GM19438 (cell line): ENCODE data around the gene KATNB1.
A peak's percentile ranks its signal among the peaks of the same experiment; 100 is the strongest.
"Not testable (repeated sequence)": the region's sequence is repeated elsewhere in the genome, so short reads cannot be mapped to it uniquely, and the experiment has no call there.

Experiments
- ATAC-seq: cut with Tn5 transposase; IDR thresholded peaks from one replicate; pipeline ENCODE4 v1.9.1; 2021; ENCODE audit warnings: low read depth; ENCODE audit not compliant: unreplicated experiment

Gene KATNB1

GRCh38 chr16:57724531-57724930 is 11.0 kb upstream of the KATNB1 start:
- no peak for ATAC-seq

- no peak for ATAC-seq
Measured at GRCh38 chr16:57725151-57725550, 10.4 kb upstream of the KATNB1 start.

- ATAC-seq: no peak
Measured at GRCh38 chr16:57725554-57725953, 10.0 kb upstream of the KATNB1 start.

- no peak for ATAC-seq
Measured at GRCh38 chr16:57725976-57726375, 9.6 kb upstream of the KATNB1 start.

GRCh38 chr16:57726433-57726947 is 9.1 kb upstream of the KATNB1 start:
- no peak for ATAC-seq

- ATAC-seq: no peak
Measured at GRCh38 chr16:57727610-57728009, 8.0 kb upstream of the KATNB1 start.

GRCh38 chr16:57728336-57729181 is 7.0 kb upstream of the KATNB1 start:
- ATAC-seq: no peak

GRCh38 chr16:57729182-57729484 is 6.4 kb upstream of the KATNB1 start:
- no peak for ATAC-seq

GRCh38 chr16:57729852-57730251 is 5.7 kb upstream of the KATNB1 start:
- ATAC-seq: not testable (repeated sequence)

GRCh38 chr16:57730771-57731730 is 4.5 kb upstream of the KATNB1 start:
- no peak for ATAC-seq

- no peak for ATAC-seq
Measured at GRCh38 chr16:57732037-57732436, 3.5 kb upstream of the KATNB1 start.

- no peak for ATAC-seq
Measured at GRCh38 chr16:57732714-57733113, 2.9 kb upstream of the KATNB1 start.

GRCh38 chr16:57734308-57734924 is 1.2 kb upstream of the KATNB1 start:
- no peak for ATAC-seq

GRCh38 chr16:57734925-57735754 is 430 bp upstream of the KATNB1 start:
- peak; percentile 91 for ATAC-seq

GRCh38 chr16:57736419-57737351 is 1.1 kb downstream of the KATNB1 start:
- no peak for ATAC-seq

GRCh38 chr16:57738844-57739243 is 3.3 kb downstream of the KATNB1 start:
- no peak for ATAC-seq

GRCh38 chr16:57739756-57740422 is 4.3 kb downstream of the KATNB1 start:
- no peak for ATAC-seq

- no peak for ATAC-seq
Measured at GRCh38 chr16:57740423-57741071, 5.0 kb downstream of the KATNB1 start.
